Ovary (tissue), 9 donors: ENCODE data around the gene DIS3L2. TPM values are rescaled to one million over a fixed set of nuclear protein-coding genes. Genes with fewer than 3 reads are reported as not detected.

Experiments used
- DNase-seq, 5 donors: peaks; one replicate each; pipeline ENCODE4 v3.0.0-alpha.2; 2019 to 2020
- H3K27ac ChIP-seq, 2 donors: fragments of 200-600 bp; one replicate each; pipeline versions ENCODE4 v1.5.1 to v1.8.0; 2019 to 2022
- H3K27me3 ChIP-seq: fragments of 200-600 bp; one replicate; pipeline ENCODE4 v1.8.0; 2022
- H3K36me3 ChIP-seq: fragments of 200-600 bp; sonication (generic); one replicate; pipeline ENCODE4 v1.5.1; 2019
- H3K4me1 ChIP-seq: one replicate; pipeline ENCODE4 v1.8.1; 2013; ENCODE audit warnings: mild to moderate bottlenecking, moderate library complexity; ENCODE audit not compliant: insufficient read depth
- H3K4me3 ChIP-seq: fragments of 200-600 bp; sonication (generic); one replicate; pipeline ENCODE4 v1.5.1; 2017
- H3K9me3 ChIP-seq, 2 donors: fragments of 200-600 bp in 1 of 2; sonication (generic) in 1 of 2; one replicate each; pipeline versions ENCODE4 v1.5.1 to v1.8.1; 2013 to 2019; ENCODE audit warnings: mild to moderate bottlenecking in 1 of 2, moderate library complexity in 1 of 2
- CTCF ChIP-seq, 3 donors: fragments of 450-650 bp in 2 of 3; fragments of 200-600 bp in 1 of 3; IDR thresholded peaks; one replicate each; pipeline versions ENCODE4 v1.5.1 to v1.8.0; 2016 to 2022; ENCODE audit warnings: antibody characterized with exemption in 3 of 3, mild to moderate bottlenecking in 1 of 3
- EP300 ChIP-seq: sonication (generic); formaldehyde crosslinking; IDR thresholded peaks from one replicate; pipeline ENCODE4 v1.6.1; 2017; ENCODE audit warnings: antibody characterized with exemption
- POLR2A ChIP-seq: fragments of 450-650 bp; IDR thresholded peaks from one replicate; pipeline ENCODE4 v1.6.1; 2017; ENCODE audit warnings: antibody characterized with exemption, mild to moderate bottlenecking, moderate library complexity
- WGBS, 3 donors: extraction: QIAGEN DNeasy Blood & Tissue Kit in 1 of 3; methylation state at CpG; one replicate each; pipeline versions ENCODE4 v1.1.5 to v1.1.7; 2013 to 2017; 5-methylcytosine and 5-hydroxymethylcytosine counted together
- intact Hi-C, 4 donors: fragments of 100-400 bp; cut with DNase I; formaldehyde crosslinking; loops; one replicate each; pipeline versions ENCODE4 v1.11.0 to v1.15.1; 2022 to 2023
- polyA plus RNA-seq, 2 donors: library from polyadenylated mRNA; stranded (reverse); fragments of 200-250 nt in 1 of 2; fragments of 350-450 nt in 1 of 2; fragmentation: Illumina TruSeq in 1 of 2; extraction: RNeasy Lipid Tissue Mini Kit (QIAGEN cat#74804) in 1 of 2; gene quantifications; one replicate each; pipeline ENCODE4 v1.2.3, GENCODE V29; 2013 to 2014
- total RNA-seq, 7 donors: library from RNA; depleted of rRNA in 2 of 7; stranded (reverse); fragments of >200 nt in 2 of 7; fragmentation: NEBNext Ultra II Directional in 3 of 7; extraction: Animal tissue kit (Norgen Biotek cat#: 25700) in 3 of 7; gene quantifications; one replicate each; pipeline versions ENCODE4 v1.1.0 to v1.2.4, GENCODE V29; 2016 to 2023
- donor health status: DM: no; HTN: no; CAD: no; lungs with moderate emphysema.
- donor health status: DM: no; HTN: no; CAD: no.
- donor health status: Bipolar disorder and iron deficiency.
- donor health status: DM: yes; HTN: yes; CAD: no.
- donor health status: DM: no; HTN: no; CAD: no.
- donor health status: DM: yes; HTN: yes; CAD: no.

The DIS3L2 gene
- total and polyA plus RNA-seq, 9 donors: 18.2 to 52.0 (median 32.8) TPM

GRCh38 chr2:232255033-232255432 is 293.5 kb downstream of the DIS3L2 start:
- Histone ChIP-seq H3K36me3 (no peaks in the 10 kb centered on the region), H3K4me1 (no peaks in the 10 kb centered on the region), H3K27ac (no peak overlapping the region), H3K4me3 (no peak overlapping the region), H3K27me3 (no peaks in the 10 kb centered on the region), H3K9me3 (no peaks in the 10 kb centered on the region)
- no peak for DNase-seq
- 95 to 97% (median 97%) methylated on average over 5 of the region's 5 CpGs for WGBS, 3 donors
- TF ChIP-seq CTCF (IDR thresholded peaks at IDR 0.05): no peak
- no peak for TF ChIP-seq POLR2A
- no peak for TF ChIP-seq EP300
- intact Hi-C loops: no loop called here

GRCh38 chr2:232260075-232260474 is 298.6 kb downstream of the DIS3L2 start:
- H3K4me1 ChIP-seq: no peaks in the 10 kb centered on the region
- no peaks in the 10 kb centered on the region for H3K36me3 ChIP-seq
- 17 to 33% (median 26%) methylated on average over 3 of the region's 3 CpGs for WGBS, 3 donors
- no peaks in the 10 kb centered on the region for H3K27me3 ChIP-seq
- H3K27ac ChIP-seq: no peak overlapping the region
- no peaks in the 10 kb centered on the region for H3K9me3 ChIP-seq
- TF ChIP-seq EP300 (no peak), POLR2A (no peak)
- no peak overlapping the region for H3K4me3 ChIP-seq
- intact Hi-C loops: no loop called here
- DNase-seq: no peak

GRCh38 chr2:232261776-232262175 is 300.3 kb downstream of the DIS3L2 start:
- WGBS, 3 donors: 95 to 100% (median 97%) methylated on average over 2 of the region's 2 CpGs
- TF ChIP-seq CTCF (IDR thresholded peaks at IDR 0.05): no peak
- TF ChIP-seq POLR2A: no peak
- TF ChIP-seq EP300: no peak
- Histone ChIP-seq H3K27me3 (no peaks in the 10 kb centered on the region), H3K9me3 (no peaks in the 10 kb centered on the region), H3K27ac (no peak overlapping the region), H3K4me1 (no peaks in the 10 kb centered on the region), H3K4me3 (no peak overlapping the region), H3K36me3 (no peaks in the 10 kb centered on the region)
- DNase-seq: no peak
- intact Hi-C loops: no loop called here

- no peak for DNase-seq
- no peak overlapping the region for H3K27ac ChIP-seq
- H3K9me3 ChIP-seq: no peaks in the 10 kb centered on the region
- intact Hi-C loops: no loop called here
- H3K27me3 ChIP-seq: no peaks in the 10 kb centered on the region
- no peaks in the 10 kb centered on the region for H3K36me3 ChIP-seq
- H3K4me1 ChIP-seq: peaks cover 3% of the 10 kb centered on the region
- H3K4me3 ChIP-seq: no peak overlapping the region
- 92 to 96% (median 94%) methylated on average over 15 of the region's 15 CpGs for WGBS, 3 donors
- TF ChIP-seq CTCF (IDR thresholded peaks at IDR 0.05) (no peak), EP300 (no peak), POLR2A (no peak)
Measured at GRCh38 chr2:232263295-232263694, 301.8 kb downstream of the DIS3L2 start.

GRCh38 chr2:232264081-232264480 is 302.6 kb downstream of the DIS3L2 start:
- Histone ChIP-seq H3K27me3 (no peaks in the 10 kb centered on the region), H3K4me3 (no peak overlapping the region), H3K36me3 (no peaks in the 10 kb centered on the region), H3K4me1 (peaks cover 3% of the 10 kb centered on the region), H3K9me3 (no peaks in the 10 kb centered on the region), H3K27ac (no peak overlapping the region)
- no peak for DNase-seq
- intact Hi-C loops: no loop called here
- TF ChIP-seq POLR2A (no peak), CTCF (IDR thresholded peaks at IDR 0.05) (no peak), EP300 (no peak)
- WGBS, 3 donors: 92 to 95% (median 95%) methylated on average over 4 of the region's 4 CpGs
